ENCODE measurements around the gene MOGAT3. TPM values are rescaled to one million over a fixed set of nuclear protein-coding genes. Genes with fewer than 3 reads are reported as not detected.

Gene MOGAT3, protein sequence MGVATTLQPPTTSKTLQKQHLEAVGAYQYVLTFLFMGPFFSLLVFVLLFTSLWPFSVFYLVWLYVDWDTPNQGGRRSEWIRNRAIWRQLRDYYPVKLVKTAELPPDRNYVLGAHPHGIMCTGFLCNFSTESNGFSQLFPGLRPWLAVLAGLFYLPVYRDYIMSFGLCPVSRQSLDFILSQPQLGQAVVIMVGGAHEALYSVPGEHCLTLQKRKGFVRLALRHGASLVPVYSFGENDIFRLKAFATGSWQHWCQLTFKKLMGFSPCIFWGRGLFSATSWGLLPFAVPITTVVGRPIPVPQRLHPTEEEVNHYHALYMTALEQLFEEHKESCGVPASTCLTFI
- total RNA-seq (ENCODE audit: insufficient read depth, low replicate concordance) = 3.9 TPM

DNA sequence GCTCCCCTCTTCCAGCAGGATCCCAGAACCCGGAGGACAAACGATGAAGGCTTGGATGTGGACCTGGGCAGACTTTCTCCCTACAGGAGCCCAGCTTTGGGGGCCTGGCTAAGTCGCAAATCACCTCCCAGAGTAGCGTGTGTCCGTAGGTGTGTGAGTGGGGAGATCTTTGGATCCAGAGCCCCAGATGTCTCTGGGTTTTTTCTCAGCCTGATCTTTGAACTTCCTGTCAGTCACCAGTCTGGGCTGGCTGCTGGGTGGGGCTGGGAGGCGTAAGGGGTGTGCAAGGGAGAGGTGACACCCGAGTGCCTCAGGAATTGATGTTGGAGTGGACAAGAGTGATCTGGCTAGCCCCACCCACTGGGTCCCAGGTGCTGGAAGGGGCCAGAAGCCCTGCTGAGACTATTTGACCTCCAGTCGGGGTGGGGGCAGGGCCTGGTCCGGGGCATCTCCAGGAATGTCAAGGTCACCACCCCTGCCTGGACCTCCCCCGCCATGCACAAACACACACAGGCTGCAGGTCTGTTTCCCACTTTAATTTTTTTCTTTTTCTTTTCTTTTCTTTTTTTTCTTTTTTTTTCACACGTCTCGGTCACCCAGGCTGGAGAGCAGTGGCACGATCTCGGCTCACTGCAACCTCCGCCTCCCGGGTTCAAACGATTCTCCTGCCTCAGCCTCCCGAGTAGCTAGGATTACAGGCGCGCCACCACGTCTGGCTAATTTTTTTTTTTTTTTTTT is at the start of gene MOGAT3:
Gene MOGAT3 (minus strand): TSS at position 175 of the 738 bp plus-strand sequence. CDS start 182 bp downstream, outside the sequence.
- no peak for DNase-seq (ENCODE audit: low spot score)

- no peak for DNase-seq (ENCODE audit: low spot score)
Measured at GRCh38 chr7:101250324-101250723, 49.5 kb upstream of the MOGAT3 start.

GRCh38 chr7:101248276-101248675 is 47.4 kb upstream of the MOGAT3 start:
- DNase-seq (ENCODE audit: low spot score) = no peak

DNA sequence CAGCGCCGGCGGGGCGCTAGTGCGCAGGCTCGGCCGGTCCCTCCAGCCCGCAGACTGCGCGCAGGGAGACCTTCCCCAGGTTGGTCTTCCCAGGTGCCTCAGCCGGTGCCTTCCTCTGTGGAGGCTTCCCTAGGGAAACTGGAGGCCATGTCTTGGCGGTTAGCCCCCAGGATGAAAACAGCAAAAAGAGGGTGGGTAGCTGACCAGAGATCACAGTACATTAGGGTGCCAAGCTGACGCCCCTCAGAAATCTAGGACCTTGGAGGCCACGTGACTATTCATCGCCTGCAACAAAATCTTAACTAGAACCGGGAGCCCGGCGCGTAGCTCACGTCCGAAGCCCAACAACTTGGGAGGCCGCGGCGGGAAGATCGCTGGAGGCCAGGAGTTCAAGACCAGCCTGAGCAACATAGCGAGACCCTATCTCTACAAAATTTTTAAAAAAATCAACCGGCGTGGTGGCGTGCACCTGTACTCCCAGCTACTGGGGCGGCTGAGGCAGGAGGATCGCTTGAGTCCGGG is 44.4 kb upstream of the MOGAT3 start:
- no peak for DNase-seq (ENCODE audit: low spot score)

DNA sequence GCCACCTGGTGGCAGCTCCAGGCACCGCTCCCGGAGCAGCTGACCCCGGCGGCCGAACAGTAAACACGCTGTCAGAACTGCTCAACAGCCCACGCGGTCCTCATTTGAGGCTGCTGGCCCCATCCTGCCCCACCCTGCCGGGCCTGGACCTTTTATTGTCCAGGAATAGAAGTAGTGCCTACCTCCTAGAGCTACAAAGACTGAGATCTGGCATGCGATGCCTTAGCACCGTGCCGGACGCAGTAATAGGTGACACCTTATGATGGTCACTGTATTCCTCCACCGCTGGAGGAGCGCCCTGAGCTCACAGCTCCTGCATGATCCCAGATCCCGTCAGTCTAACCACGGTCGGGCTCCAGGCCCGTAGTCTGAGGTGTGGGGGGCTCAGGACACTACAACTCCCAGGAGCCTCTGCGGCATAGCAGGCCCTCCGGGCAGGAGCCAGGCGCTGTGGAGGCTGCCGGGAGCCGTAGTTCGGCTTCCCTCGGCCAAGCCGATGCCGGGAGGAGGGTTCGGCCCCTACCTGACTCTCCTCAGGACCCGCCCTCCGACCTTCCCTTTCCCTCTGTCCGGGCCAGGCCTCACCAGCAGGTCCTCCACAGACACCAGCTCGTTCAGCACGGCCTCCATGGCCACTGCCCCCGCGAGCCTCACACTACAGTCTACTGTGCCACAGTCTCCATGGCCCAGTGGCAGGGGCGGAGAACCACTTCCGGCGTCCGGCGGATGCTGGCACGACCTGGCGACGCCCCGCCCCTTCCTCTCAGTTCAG is 43.7 kb upstream of the MOGAT3 start, which contains the start of gene FIS1:
Gene FIS1 (minus strand): TSS at position 707 of the 772 bp plus-strand sequence. CDS start 77 bp downstream, at position 630.
- peak; percentile 96 for DNase-seq (ENCODE audit: low spot score)

DNA sequence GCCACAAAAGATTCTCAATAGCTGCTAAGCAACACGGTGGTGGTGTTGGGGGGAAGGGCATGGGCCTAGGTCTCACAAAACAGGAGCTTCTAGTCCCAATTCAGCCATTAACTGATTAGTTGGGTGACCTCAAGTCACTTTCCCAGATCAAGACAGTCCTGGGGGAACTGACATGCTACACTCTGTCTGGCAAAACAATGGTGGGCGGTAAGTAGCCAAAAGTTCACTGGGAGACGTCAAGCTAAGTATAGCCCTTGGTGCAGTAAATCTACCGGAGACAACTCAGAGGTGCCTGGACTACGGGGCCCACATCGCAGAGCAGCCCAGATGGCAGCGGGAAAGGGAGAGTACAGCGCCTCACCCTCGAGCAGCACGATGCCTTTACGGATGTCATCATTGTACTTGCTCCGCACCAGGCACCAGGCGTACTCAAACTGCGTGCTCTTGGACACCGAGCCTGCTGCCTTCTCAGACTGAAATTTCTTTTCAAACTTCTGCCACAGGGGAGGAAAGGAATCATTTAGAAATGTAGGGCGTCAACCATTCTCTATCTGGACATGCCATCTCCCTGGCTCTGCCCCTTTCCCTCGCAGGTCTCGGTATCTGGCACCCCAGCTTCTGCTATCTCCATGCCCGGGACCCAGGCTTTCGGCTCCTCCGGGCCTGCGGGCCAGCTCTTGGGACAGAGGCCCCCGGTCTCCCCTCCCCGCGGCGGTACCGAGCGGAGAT is 43.0 kb upstream of the MOGAT3 start:
- DNase-seq (ENCODE audit: low spot score) = no peak

GRCh38 chr7:101241443-101242349 is 40.9 kb upstream of the MOGAT3 start:
- DNase-seq (ENCODE audit: low spot score) = no peak

DNA sequence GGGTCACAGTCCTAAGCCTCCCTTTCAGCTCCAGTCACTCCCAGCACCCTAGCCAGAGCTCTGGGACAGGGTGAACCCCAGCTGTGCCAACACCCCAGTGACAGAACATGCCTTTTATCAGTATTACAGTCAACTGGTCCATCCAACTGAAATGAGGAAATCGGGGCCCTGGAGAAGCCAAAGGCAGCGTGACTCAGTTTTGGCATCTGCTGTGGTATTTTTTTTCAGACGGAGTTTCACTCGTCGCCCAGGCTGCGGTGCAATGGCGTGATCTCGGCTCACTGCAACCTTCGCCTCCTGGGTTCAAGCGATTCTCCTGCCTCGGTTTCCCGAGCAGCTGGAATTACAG is 40.2 kb upstream of the MOGAT3 start:
- no peak for DNase-seq (ENCODE audit: low spot score)

- DNase-seq (ENCODE audit: low spot score) = no peak
Measured at GRCh38 chr7:101240226-101241014, 39.6 kb upstream of the MOGAT3 start.

- no peak for DNase-seq (ENCODE audit: low spot score)
Measured at GRCh38 chr7:101239951-101240220, 39.0 kb upstream of the MOGAT3 start.

- peak; percentile 30 for DNase-seq (ENCODE audit: low spot score)
Measured at GRCh38 chr7:101239191-101239950, 38.5 kb upstream of the MOGAT3 start.

DNA sequence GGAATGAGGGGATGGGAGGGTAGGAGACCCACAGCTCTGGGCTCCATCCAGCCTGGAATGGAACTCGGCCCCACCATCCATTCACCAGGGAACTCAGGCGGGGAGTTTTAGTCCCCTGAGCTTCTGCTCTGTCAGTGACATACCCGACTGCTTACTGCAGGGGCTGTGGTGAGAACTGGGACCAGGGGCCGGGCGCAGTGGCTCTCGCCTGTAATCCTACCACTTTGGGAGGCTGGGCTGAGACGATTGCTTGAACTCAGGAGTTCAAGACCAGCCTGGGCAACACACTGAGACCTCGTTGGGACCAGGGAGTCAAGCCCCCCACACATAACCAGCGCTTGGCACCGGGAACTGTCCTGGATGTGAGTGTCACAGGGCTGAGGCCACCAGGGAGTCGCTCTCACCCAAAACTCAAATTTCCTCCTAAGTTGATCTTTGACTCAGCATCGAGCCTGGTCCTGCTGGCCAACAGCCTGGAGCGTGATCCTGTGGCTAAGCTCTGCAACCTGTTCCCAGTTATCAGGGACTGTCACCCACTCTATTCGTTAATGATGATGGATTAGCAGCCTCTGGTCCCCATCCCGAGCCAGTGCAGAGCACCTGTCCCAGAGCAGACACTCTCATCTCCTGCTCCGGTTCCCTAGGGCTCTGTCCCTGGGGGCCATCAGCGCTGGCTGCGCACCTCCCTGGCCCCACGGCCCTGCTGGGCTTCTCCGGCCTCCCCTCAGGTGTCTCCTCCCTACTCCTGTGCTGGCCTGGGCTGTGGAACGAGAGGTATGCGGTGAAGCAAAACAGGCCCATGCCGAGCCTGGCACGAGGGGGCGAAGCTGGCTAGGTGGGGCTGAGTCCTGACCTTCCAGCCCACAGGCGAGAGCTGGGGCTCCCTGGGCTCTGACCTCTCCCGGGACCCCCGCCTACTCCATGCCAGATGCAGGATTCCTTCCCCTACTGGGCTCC is 37.7 kb upstream of the MOGAT3 start:
- DNase-seq (ENCODE audit: low spot score) = no peak

GRCh38 chr7:101237206-101238067 is 36.6 kb upstream of the MOGAT3 start, which contains the start of gene CLDN15:
CLDN15 (minus strand) TSS chr7:101237802; CDS start chr7:101237581, 221 bp downstream.
- DNase-seq (ENCODE audit: low spot score) = peak; percentile 66

DNA sequence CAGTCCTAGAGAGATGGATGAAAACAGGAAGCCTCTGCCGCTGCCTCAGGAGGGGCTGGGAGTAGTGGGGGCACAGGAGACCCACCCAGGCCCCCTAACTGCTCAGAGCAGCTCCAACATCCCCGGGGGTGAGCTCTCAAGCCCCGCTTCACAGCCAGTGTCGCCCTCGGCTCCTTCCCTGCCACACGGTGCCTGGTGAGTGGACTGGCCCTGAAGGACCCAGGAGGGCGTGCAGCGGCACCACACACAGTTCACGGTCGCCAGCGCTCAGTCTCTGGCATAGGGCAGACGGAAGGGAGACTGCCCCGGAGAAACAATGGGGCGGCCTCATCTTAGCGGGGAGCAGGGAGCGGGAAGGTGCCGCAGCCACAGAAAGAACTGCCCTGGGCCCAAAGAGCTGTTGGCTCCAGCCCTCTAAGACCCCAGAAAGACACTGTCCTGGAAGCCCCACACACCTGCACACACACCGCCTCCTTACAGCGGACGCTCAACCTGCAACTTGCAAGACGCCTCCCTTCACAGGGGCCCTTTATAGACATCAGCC is 35.5 kb upstream of the MOGAT3 start:
- DNase-seq (ENCODE audit: low spot score) = no peak

GRCh38 chr7:101235522-101235921 is 34.7 kb upstream of the MOGAT3 start:
- DNase-seq (ENCODE audit: low spot score) = no peak

- DNase-seq (ENCODE audit: low spot score) = no peak
Measured at GRCh38 chr7:101235050-101235449, 34.2 kb upstream of the MOGAT3 start.

Measured in umbilical cord (tissue), 2 donors.